ENCODE results near the gene OR4A5.
"Not testable (repeated sequence)": the region's sequence is repeated elsewhere in the genome, so short reads cannot be mapped to it uniquely, and the experiment has no call there.

OR4A5 gene, protein sequence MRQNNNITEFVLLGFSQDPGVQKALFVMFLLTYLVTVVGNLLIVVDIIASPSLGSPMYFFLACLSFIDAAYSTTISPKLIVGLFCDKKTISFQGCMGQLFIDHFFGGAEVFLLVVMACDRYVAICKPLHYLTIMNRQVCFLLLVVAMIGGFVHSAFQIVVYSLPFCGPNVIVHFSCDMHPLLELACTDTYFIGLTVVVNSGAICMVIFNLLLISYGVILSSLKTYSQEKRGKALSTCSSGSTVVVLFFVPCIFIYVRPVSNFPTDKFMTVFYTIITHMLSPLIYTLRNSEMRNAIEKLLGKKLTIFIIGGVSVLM

DNA sequence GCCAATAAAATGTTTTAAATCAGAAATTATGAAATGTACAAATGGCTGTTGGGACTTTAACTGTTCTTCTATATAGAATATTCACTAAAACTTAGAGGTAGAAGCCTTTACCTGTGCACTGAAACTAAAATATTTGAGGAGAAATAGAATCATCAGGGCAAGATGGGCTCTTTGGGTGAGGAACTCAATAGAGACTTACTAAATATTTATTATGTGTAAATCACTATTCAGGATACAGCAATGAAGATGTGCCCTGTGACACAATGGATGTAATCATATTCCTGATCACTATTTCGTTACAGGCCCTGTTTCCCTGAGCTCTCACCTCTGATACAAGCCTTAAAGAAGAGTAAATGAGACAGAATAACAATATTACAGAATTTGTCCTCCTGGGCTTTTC is at the start of gene OR4A5:
Gene OR4A5, plus strand, starts transcription at position 301 of the 400 bp plus-strand sequence. Its CDS starts 53 bp downstream, at position 354.
- not testable (repeated sequence) for DNase-seq

DNA sequence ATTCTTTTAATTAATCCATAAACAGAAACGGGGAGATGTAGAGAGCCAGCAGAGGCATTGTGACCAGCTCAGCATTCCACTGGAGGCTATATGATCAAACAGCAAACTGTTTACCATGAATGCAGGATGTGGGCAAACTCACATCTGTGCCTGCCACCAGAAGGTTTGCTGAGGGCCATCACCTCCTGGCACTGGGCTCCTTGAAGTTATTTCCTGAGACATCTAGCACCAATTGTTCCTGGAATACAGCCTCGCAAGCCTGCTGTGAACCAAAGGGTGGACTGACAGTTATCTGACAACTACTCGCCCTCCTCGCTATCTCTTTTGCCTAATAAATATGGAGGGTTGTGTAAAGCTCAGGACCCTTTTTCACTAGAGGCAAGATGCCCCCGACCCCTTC is 13.5 kb downstream of the OR4A5 start:
- not testable (repeated sequence) for DNase-seq

Measured in CD4-positive, alpha-beta T cell treated with Interleukin-21 for 1 hour (primary cell).